NCI-H1694 treated with DMSO at 0.1 percent for 48 hours (cell line): ENCODE measurements around the gene GUK1.

ENCODE experiments used
- DNase-seq: peaks from one replicate; lab custom pipeline; 2025; lab: John Stamatoyannopoulos, UW

GUK1 gene

DNA sequence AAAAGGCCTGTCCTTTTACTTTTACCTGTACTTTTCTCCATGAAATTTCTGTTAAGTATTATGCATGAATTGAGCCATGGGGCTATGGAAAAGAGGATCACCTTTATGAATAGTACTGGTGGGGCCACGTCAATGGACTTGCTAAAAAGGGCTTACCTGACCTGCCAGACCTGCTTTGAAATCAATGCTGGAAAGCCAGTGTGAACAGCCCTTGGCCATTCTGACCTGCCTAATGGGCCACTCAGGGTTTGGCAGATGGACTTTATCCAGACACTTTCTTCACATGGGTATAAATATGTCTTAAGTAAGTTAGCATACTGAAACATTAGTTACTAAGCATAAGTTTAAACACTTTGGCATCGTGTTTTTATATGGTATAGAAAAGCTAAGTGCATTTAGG is 8.3 kb upstream of the GUK1 start:
- no peak for DNase-seq

DNA sequence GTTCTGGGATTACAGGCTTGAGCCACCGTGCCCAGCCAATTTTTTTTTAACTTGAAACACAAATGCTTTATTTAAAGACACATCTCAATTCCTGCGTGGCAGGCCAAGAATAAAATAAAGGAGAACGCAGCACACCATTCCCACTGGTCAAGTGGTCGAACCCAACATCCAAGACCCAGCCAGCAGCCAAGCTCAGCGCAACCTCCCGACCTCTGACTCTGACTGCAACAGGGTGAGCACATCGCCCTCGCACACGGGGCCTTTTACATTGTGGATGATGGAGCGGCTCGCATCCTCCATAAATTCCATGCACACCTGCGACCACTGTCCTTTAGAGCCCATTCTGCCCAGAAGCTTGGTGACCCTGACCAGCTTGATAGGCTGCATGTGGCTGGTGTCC is 5.5 kb upstream of the GUK1 start:
- no peak for DNase-seq

DNA sequence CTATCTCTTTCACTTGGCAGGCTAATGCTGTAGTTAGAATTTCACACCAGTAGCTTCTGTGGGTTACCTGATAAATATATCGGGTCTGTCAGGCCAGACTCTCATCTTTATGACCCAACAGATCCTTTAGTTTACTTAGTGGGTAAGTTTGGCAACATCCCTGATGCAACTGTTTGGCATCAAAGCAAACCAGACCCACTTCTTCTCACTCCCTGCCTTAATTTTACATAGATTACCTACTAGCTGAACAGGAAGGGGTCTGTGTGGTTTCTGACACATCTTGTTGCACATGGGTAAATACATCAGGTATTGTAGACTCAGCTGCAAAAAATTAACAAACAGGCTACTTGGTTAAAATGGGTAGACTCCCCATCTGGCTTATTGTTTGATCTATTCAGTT is 3.2 kb upstream of the GUK1 start:
- no peak for DNase-seq

DNA sequence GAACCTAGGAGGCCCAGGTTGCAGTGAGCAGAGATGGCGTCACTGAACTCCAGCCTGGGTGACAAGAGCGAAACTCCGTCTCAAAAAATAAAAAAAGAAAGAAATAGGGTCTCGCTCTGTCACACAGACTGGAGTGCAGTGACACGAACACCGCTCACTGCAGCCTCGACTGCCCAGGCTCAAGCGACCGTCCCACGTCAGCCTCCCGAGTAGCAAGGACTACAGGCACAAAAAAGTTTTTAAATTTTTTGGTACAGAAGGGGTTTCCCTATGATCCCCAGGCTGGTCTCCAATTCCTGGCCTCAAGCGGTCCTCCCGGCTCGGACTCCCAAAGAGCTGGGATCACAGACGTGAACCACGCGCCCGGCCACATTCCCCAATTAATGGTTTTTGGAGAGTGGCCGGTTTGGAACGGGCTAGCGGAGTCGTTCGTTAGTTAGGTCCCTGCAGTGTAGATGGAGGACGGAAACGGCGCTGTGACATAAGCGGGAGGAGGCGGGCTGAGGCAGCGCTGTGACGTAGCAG is 611 bp upstream of the GUK1 start:
- DNase-seq = no peak

GRCh38 chr1:228140724-228141225 is 696 bp downstream of the GUK1 start:
- no peak for DNase-seq

DNA sequence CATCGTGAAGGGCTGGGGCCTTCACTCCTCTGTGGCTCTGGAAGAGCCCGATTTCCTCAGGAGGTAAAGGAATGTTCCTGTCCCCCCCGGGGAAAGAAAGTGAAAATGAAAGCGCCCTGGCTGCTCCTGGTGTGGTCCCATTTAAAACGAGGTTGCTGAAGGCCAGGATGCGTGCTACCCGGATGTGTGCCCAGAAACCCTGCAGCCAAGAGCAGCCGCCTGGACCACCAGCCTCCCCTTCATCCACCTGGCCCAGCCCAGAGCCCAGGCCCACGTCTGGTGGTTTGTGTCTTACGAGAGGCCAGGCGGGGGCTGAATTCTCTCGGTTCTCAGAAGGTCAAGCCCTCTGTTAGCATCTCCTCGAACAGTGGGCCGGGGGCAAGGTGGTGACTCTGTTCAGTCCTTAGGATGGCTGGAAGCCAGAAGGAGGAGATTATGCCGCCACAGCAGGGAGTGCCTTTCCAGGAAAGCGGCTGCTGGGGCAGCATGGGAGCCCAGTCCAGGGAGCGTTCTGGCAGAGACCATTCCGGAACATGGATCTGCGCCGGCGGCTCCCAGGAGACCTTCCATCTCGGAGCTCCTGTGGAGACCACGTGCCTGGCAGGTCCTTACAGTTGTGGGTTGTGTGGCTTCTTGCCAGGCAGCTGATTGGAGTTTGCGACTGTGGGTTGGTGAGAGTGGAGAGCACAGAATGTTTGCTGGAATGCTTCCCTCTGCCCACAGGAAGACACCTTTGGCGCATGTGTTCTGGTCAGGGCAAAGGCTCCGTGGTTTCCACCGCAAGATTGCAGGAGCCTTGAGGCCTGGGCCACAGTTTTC is 1.4 kb downstream of the GUK1 start:
- DNase-seq = no peak

GRCh38 chr1:228142155-228142691 is 2.1 kb downstream of the GUK1 start:
- no peak for DNase-seq

DNA sequence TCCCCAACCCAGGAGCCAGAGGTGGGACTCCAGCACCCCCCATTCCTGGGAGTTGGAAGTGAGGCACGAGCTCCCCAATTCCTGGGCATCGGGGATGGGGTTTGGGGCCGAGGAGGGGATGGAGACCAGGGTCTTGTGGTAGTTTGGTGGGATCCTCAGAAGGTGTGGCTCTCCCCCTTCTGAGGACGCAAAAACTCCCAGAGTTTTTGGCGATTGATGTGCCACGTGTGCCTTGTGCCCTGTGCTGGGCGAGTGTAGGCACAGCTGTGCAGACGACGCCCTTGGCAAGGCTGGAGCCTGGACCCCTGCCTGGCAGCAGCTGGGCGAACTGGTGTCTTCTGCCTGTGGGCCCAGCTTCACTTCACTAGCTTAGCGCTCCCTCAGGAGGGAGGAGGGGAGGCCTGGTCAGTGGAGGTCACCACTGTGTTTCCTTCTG is 2.6 kb downstream of the GUK1 start:
- DNase-seq = no peak

DNA sequence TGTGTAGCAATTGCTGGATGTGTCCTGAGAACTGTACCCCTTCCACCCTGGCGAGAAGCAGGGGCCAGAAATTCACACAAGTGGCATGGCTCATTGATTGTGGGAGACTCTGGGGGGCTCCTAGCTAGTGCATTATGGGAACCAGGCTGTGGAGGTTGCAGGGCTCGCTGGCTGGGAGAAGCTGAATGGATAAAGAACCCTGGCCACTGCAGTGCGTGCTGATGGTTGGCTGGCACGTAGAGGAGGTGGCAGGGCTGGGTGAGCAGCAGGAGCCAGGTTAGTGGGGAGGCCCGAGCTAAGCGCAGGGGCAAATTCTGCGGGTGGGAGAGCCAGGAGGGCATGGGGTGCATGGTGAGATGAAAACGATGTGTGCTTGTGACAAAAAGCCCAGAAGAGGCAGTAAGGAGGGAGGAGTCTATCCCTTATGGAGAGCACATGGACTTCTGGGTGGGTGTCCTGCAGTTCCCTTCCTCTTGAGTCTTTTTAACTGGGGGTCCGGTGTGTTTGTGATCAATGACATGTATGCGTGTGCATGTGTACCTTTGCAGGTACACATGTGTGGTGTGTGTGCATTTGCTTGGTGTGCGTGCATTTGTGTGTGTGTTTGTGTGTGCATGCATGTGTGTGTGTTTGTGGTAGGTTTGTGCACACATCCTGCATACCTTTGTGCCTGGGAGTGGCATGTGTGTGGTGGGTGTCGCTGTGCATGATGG is 3.6 kb downstream of the GUK1 start:
- no peak for DNase-seq

GRCh38 chr1:228144193-228144992 is 4.3 kb downstream of the GUK1 start:
- DNase-seq = no peak

DNA sequence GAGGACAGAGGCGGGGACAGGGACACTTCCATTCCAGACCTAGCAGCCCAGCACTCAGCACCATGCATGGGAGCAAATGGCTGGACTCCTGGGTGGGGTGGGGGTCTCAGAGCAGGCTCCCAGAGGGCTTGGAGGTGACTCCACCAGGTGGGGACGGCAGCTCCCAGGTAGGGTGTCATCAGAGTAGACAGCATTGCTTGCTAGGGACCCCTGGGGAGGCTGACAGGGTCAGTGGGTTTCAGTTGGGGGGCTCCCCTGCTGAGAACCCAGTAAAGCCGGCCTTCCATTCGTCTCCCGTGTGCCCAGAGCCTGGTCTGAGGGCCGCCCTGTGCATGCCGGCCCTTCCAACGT is 4.9 kb downstream of the GUK1 start:
- DNase-seq = no peak

GRCh38 chr1:228145463-228146416 is 5.7 kb downstream of the GUK1 start:
- DNase-seq = no peak

- no peak for DNase-seq
These were observed 6.5 kb downstream of the GUK1 start for GRCh38 chr1:228146417-228147150.

DNA sequence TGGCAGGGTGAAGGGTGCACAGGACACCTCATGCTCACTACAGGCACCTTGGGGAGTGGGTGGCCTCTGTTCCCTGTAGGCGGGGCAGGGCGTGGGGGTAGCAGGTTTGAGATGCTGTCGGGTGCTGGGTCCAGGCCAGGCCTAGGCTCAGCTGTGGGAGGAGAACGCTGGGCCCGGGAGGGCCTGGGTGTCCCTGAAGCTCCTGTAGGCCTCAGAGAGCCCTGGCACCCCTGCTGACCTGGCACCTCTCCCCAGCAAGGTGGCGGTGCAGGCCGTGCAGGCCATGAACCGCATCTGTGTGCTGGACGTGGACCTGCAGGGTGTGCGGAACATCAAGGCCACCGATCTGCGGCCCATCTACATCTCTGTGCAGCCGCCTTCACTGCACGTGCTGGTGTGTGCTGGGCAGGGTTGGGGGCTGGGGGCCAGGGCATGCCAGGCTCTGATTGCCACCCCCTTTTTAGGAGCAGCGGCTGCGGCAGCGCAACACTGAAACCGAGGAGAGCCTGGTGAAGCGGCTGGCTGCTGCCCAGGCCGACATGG is 7.1 kb downstream of the GUK1 start:
- DNase-seq = no peak

GRCh38 chr1:228147768-228148167 is 7.7 kb downstream of the GUK1 start:
- DNase-seq = no peak

GRCh38 chr1:228148196-228148861 is 8.2 kb downstream of the GUK1 start:
- no peak for DNase-seq

- DNase-seq = no peak
These were observed 8.9 kb downstream of the GUK1 start for GRCh38 chr1:228148935-228149405.

- DNase-seq = no peak
These were observed 9.5 kb downstream of the GUK1 start, which contains the start of gene GJC2 for GRCh38 chr1:228149406-228150119. Gene GJC2, plus strand, starts transcription at chr1:228149930. Its CDS starts 7,829 bp downstream, at chr1:228157759.

GRCh38 chr1:228150120-228150460 is 10.0 kb downstream of the GUK1 start:
- DNase-seq = no peak
